Common myeloid progenitor, CD34-positive (primary cell): ENCODE measurements around the gene CXADR.

Source experiments
- CTCF ChIA-PET: fragments of 350-600 bp; sonication (Branson Sonifier 250); formaldehyde crosslinking; loops from one replicate; lab custom pipeline; 2021; ENCODE audit warnings: antibody characterized with exemption; lab: Charles Lee
- POLR2A ChIA-PET: fragments of 350-600 bp; sonication (Branson Sonifier 250); formaldehyde crosslinking; loops from one replicate; lab custom pipeline; 2021; ENCODE audit warnings: antibody characterized with exemption; lab: Charles Lee
- DNase-seq, 3 donors: peaks; one replicate each; pipeline versions ENCODE4 v3.0.0 to v3.0.0-alpha.2; 2013
- H3K27ac ChIP-seq, 2 experiments: 1 replicate in 1 of 2; 2 replicates in 1 of 2; pipeline ENCODE4 v1.7.0; 2013; ENCODE audit warnings: inconsistent platforms in 2 of 2, low read length in 2 of 2, mild to moderate bottlenecking in 2 of 2, low read depth in 1 of 2, moderate library complexity in 1 of 2; ENCODE audit not compliant: severe bottlenecking in 2 of 2, insufficient read depth in 1 of 2, poor library complexity in 1 of 2
- H3K27me3 ChIP-seq, 5 experiments: replicated peaks in 2 of 5; 1 replicate in 3 of 5; 2 replicates in 2 of 5; pipeline versions ENCODE4 v1.6.1 to v1.7.0; 2013; ENCODE audit warnings: low read length in 4 of 5, mild to moderate bottlenecking in 2 of 5, moderate library complexity in 2 of 5, inconsistent platforms in 1 of 5; ENCODE audit not compliant: insufficient read depth in 5 of 5, control insufficient read depth in 4 of 5
- H3K36me3 ChIP-seq, 4 experiments: 1 replicate in 2 of 4; 2 replicates in 2 of 4; pipeline versions ENCODE4 v1.6.1 to v1.7.0; 2013; ENCODE audit warnings: low read length in 3 of 4, control low read depth in 1 of 4, mild to moderate bottlenecking in 1 of 4; ENCODE audit not compliant: control insufficient read depth in 4 of 4, insufficient read depth in 4 of 4
- H3K4me1 ChIP-seq, 4 experiments: 1 replicate in 3 of 4; 2 replicates in 1 of 4; pipeline versions ENCODE4 v1.6.1 to v1.7.1; 2013; ENCODE audit warnings: low read length in 3 of 4, mild to moderate bottlenecking in 3 of 4, control low read depth in 1 of 4, inconsistent platforms in 1 of 4, moderate library complexity in 1 of 4; ENCODE audit not compliant: control insufficient read depth in 4 of 4, insufficient read depth in 4 of 4; ENCODE audit errors: control extremely low read depth in 1 of 4
- H3K4me3 ChIP-seq, 7 experiments: 1 replicate in 4 of 7; 2 replicates in 3 of 7; pipeline versions ENCODE4 v1.5.1 to v1.7.0; 2013; ENCODE audit warnings: mild to moderate bottlenecking in 7 of 7, low read length in 6 of 7, moderate library complexity in 6 of 7, inconsistent platforms in 2 of 7, low read depth in 2 of 7, control low read depth in 1 of 7; ENCODE audit not compliant: insufficient read depth in 4 of 7, control insufficient read depth in 1 of 7; ENCODE audit errors: extremely low read depth in 1 of 7
- H3K9me3 ChIP-seq, 5 experiments: 1 replicate in 4 of 5; 2 replicates in 1 of 5; pipeline versions ENCODE4 v1.6.1 to v1.7.1; 2013; ENCODE audit warnings: low read length in 4 of 5, mild to moderate bottlenecking in 2 of 5, inconsistent platforms in 1 of 5, low read depth in 1 of 5, moderate library complexity in 1 of 5; ENCODE audit not compliant: control insufficient read depth in 4 of 5, insufficient read depth in 2 of 5; ENCODE audit errors: control extremely low read depth in 1 of 5
- WGBS: methylation state at CpG from one replicate; pipeline ENCODE4 v1.1.5; 2013; ENCODE audit not compliant: insufficient coverage; 5-methylcytosine and 5-hydroxymethylcytosine counted together

The CXADR gene

GRCh38 chr21:17622018-17622417 is 109.2 kb downstream of the CXADR start:
- H3K27me3 ChIP-seq, result peaks cover 0 to 2% (median 0%) of the 10 kb centered on the region in 5 experiments
- POLR2A ChIA-PET, result no interaction called here
- DNase-seq, result no peak
- H3K4me1 ChIP-seq, result no peaks in the 10 kb centered on the region
- no peaks in the 10 kb centered on the region for H3K9me3 ChIP-seq
- no peak overlapping the region for H3K27ac ChIP-seq
- WGBS, result 85% methylated on average over 2 of the region's 2 CpGs
- H3K36me3 ChIP-seq, result no peaks in the 10 kb centered on the region
- CTCF ChIA-PET, result interaction anchor here (0.6 kb wide), 1 partner anchor 40 kb away, joined by 3 read pairs; no protein-coding TSS in a partner anchor
- H3K4me3 ChIP-seq, result no peak overlapping the region

- H3K27ac ChIP-seq, result no peak overlapping the region
- no peak for DNase-seq
- POLR2A ChIA-PET, result no interaction called here
- 100% methylated on average over 2 of the region's 4 CpGs for WGBS
- CTCF ChIA-PET, result no interaction called here
- H3K9me3 ChIP-seq, result peaks cover 0 to 2% (median 0%) of the 10 kb centered on the region in 5 experiments
- no peaks in the 10 kb centered on the region for H3K36me3 ChIP-seq
- H3K4me3 ChIP-seq, result no peak overlapping the region
- H3K4me1 ChIP-seq, result peaks cover 0 to 3% (median 0%) of the 10 kb centered on the region in 4 experiments
- no peaks in the 10 kb centered on the region for H3K27me3 ChIP-seq
Observed at GRCh38 chr21:17631195-17631594, 118.4 kb downstream of the CXADR start.

GRCh38 chr21:17636711-17637110 is 123.9 kb downstream of the CXADR start:
- 73% methylated on average over 4 of the region's 4 CpGs for WGBS
- no peaks in the 10 kb centered on the region for H3K27me3 ChIP-seq
- CTCF ChIA-PET, result no interaction called here
- H3K36me3 ChIP-seq, result no peaks in the 10 kb centered on the region
- H3K4me3 ChIP-seq, result no peak overlapping the region
- H3K9me3 ChIP-seq, result peaks cover 0 to 5% (median 0%) of the 10 kb centered on the region in 5 experiments
- DNase-seq, result no peak
- POLR2A ChIA-PET, result no interaction called here
- H3K27ac ChIP-seq, result no peak overlapping the region
- no peaks in the 10 kb centered on the region for H3K4me1 ChIP-seq

- no peaks in the 10 kb centered on the region for H3K36me3 ChIP-seq
- no peak overlapping the region for H3K27ac ChIP-seq
- H3K4me3 ChIP-seq, result no peak overlapping the region
- WGBS, result 100% methylated on average over 2 of the region's 2 CpGs
- H3K4me1 ChIP-seq, result peaks cover 0 to 16% (median 1%) of the 10 kb centered on the region in 4 experiments
- H3K9me3 ChIP-seq, result peaks cover 0 to 5% (median 0%) of the 10 kb centered on the region in 5 experiments
- POLR2A ChIA-PET, result no interaction called here
- CTCF ChIA-PET, result no interaction called here
- DNase-seq, result no peak
- H3K27me3 ChIP-seq, result no peaks in the 10 kb centered on the region
Observed at GRCh38 chr21:17640821-17641220, 128.0 kb downstream of the CXADR start.
